Fibroblast of pulmonary artery (primary cell): ENCODE data around the gene CATSPERE.
"Not testable (repeated sequence)": the region's sequence is repeated elsewhere in the genome, so short reads cannot be mapped to it uniquely, and the experiment has no call there.

ENCODE experiments used
- DNase-seq: peaks from one replicate; pipeline ENCODE4 v3.0.0-alpha.2; 2010; ENCODE audit warnings: low read depth
- H3K4me3 ChIP-seq: replicated peaks from 2 replicates; pipeline ENCODE4 v1.5.1; 2011; ENCODE audit warnings: low read depth, mild to moderate bottlenecking, control low read depth, low read length, moderate library complexity
- CTCF ChIP-seq: IDR thresholded peaks from 2 replicates; pipeline ENCODE4 v1.5.1; 2011; ENCODE audit warnings: mild to moderate bottlenecking, control low read depth, low read length, inconsistent platforms; ENCODE audit errors: missing control alignments

CATSPERE gene

GRCh38 chr1:244494653-244495052 is 33.6 kb downstream of the CATSPERE start:
- no peak overlapping the region for H3K4me3 ChIP-seq
- TF ChIP-seq CTCF, result no peak
- no peak for DNase-seq

GRCh38 chr1:244496186-244496585 is 35.1 kb downstream of the CATSPERE start:
- H3K4me3 ChIP-seq, result no peak overlapping the region
- no peak for DNase-seq
- no peak for TF ChIP-seq CTCF

- no peak overlapping the region for H3K4me3 ChIP-seq
- no peak for TF ChIP-seq CTCF
- DNase-seq, result peak; percentile 4
Measured at GRCh38 chr1:244497805-244498204, 36.7 kb downstream of the CATSPERE start.

GRCh38 chr1:244499484-244499883 is 38.4 kb downstream of the CATSPERE start:
- H3K4me3 ChIP-seq, DNase-seq: not testable (repeated sequence)

- not testable (repeated sequence) for DNase-seq, H3K4me3 ChIP-seq
Measured at GRCh38 chr1:244500515-244500914, 39.4 kb downstream of the CATSPERE start.

- DNase-seq, result no peak
- TF ChIP-seq CTCF, result no peak
- H3K4me3 ChIP-seq, result no peak overlapping the region
Measured at GRCh38 chr1:244502630-244503029, 41.6 kb downstream of the CATSPERE start.

- no peak overlapping the region for H3K4me3 ChIP-seq
- no peak for DNase-seq
- TF ChIP-seq CTCF, result no peak
Measured at GRCh38 chr1:244513493-244513892, 52.4 kb downstream of the CATSPERE start.

GRCh38 chr1:244515680-244516079 is 54.6 kb downstream of the CATSPERE start:
- no peak for DNase-seq
- TF ChIP-seq CTCF, result no peak
- H3K4me3 ChIP-seq, result no peak overlapping the region
